Measurements from ENCODE around the gene HES5.
A peak's percentile ranks its signal among the peaks of the same experiment; 100 is the strongest.

The HES5 gene

GRCh38 chr1:2547210-2548067 is 17.4 kb upstream of the HES5 start:
- TF ChIP-seq, protein P1, sequence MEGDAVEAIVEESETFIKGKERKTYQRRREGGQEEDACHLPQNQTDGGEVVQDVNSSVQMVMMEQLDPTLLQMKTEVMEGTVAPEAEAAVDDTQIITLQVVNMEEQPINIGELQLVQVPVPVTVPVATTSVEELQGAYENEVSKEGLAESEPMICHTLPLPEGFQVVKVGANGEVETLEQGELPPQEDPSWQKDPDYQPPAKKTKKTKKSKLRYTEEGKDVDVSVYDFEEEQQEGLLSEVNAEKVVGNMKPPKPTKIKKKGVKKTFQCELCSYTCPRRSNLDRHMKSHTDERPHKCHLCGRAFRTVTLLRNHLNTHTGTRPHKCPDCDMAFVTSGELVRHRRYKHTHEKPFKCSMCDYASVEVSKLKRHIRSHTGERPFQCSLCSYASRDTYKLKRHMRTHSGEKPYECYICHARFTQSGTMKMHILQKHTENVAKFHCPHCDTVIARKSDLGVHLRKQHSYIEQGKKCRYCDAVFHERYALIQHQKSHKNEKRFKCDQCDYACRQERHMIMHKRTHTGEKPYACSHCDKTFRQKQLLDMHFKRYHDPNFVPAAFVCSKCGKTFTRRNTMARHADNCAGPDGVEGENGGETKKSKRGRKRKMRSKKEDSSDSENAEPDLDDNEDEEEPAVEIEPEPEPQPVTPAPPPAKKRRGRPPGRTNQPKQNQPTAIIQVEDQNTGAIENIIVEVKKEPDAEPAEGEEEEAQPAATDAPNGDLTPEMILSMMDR (IDR thresholded peaks at IDR 0.05; ENCODE audit: insufficient read depth, missing control alignments) = no peak
- DNase-seq (ENCODE audit: insufficient read length, low spot score) (no peak), FAIRE-seq (no peak)

GRCh38 chr1:2546515-2547209 is 16.6 kb upstream of the HES5 start:
- TF ChIP-seq, protein P1 (IDR thresholded peaks at IDR 0.05; ENCODE audit: insufficient read depth, missing control alignments) = no peak
- DNase-seq (ENCODE audit: insufficient read length, low spot score) (peak; percentile 71), FAIRE-seq (no peak)

DNA sequence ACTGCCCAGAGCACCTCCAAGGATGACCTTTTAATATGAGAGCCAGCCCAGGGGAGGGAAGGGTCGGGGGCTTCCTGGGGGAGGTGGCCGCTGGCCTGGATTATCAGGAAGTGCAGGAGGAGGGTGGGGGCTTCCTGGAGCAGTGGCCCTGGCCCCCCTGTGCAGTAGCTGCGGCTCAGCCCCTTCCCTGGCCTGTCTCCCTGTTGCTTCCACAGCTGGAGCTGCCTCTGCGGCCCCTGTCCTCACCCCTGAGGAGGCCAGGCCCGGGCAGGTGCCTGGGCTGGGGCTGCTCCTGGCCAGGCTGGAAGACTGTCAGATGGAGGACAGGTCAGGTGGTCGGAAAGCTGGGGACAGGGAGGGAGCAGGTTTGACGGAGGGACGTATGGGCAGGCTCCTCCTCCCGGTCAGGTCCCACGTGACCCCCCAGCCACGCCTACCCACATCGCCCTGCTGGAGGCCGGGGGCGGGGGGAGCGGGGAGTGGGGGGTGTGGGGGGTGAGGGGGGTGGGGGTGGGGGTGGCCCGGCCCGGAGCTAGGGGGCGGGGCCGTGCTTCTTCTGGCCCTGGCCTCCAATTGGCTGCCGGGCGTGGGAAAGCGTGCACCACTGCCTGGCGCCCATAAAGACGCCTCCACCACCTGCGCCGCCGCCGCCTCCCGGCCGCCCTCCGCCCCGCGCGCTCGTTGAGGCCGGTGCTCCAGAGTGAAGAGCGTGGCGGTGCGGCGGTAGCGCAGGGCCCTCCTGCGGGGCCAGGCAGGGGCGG is 15.9 kb upstream of the HES5 start:
- peak; percentile 86 for DNase-seq (ENCODE audit: insufficient read length, low spot score)
- TF ChIP-seq, protein P1 (IDR thresholded peaks at IDR 0.05; ENCODE audit: insufficient read depth, missing control alignments) = no peak
- no peak for FAIRE-seq

DNA sequence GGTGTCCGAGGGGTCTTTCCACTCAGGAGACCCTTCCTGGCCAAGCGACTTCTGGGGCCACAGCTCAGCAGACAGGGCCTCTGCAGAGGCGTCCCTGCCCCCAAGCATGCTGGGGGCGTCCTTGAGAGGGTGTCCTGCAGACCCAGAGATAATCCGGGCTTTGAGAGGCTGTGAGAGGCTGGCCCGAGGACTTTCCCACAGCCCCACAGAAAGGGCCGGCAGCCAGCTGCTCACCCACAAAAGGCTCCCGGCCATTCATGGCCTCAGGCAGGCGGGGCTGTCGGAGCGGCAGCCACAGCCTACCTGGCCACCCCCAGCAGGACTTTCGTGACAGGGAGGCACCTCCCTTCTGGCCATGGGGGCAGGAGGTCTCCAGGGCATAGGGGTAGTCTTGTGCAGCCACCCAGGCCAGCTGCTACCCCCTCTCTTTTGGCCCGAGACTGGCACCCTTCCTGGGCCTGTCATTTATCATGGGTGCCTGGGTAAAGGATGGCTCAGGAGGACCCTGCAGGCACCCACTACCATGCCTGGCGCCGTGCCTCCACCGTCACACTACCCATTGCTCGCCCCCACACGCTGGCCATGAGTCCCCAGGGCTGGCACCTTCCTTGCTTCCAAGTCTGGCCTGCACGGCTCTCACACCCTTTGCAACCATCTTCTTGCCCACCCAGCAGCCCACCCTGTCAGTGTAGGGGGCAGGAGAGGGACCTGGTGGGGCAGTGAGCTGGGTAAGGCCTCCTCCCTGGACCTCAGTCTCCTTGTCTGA is 15.0 kb upstream of the HES5 start:
- TF ChIP-seq, protein P1 (IDR thresholded peaks at IDR 0.05; ENCODE audit: insufficient read depth, missing control alignments) = no peak
- FAIRE-seq (no peak), DNase-seq (ENCODE audit: insufficient read length, low spot score) (no peak)

- DNase-seq (ENCODE audit: insufficient read length, low spot score) (no peak), FAIRE-seq (no peak)
- TF ChIP-seq, protein P1 (IDR thresholded peaks at IDR 0.05; ENCODE audit: insufficient read depth, missing control alignments) = no peak
Measured at GRCh38 chr1:2544093-2544874, 14.2 kb upstream of the HES5 start.

DNA sequence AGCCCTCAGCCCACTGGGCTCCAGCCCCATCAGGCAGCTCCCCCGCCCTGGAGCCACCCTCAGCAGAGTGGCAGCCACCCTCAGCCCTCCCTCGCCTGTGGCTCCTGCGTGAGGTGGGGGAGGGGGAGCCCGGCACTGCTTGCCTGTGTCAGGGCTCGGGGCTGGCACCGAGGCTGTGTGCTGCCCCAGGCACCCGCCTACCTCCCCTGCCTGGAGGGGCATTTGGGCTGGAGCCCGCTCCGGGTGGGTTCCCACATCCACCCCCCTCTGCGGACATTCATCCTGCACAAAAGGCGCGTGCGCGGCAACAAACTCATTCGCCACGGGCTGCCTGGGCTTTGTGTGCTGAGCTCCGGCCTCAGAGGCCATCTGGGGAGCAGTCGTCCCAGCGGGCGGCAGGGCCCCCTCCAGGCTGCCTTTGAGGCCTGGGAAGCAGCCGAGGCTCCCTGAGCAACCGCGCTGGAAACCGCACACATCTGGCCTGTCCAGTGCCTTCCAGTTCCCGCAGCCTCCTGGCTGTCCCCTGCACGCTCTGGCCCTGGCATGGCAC is 13.6 kb upstream of the HES5 start:
- DNase-seq (ENCODE audit: insufficient read length, low spot score) (no peak), FAIRE-seq (no peak)
- TF ChIP-seq, protein P1 (IDR thresholded peaks at IDR 0.05; ENCODE audit: insufficient read depth, missing control alignments) = no peak

All from D721Med (cell line).